Measurements from ENCODE around the gene PROZ. TPM values are rescaled to one million over a fixed set of nuclear protein-coding genes. Genes with fewer than 3 reads are reported as not detected.

PROZ gene
- total and polyA plus RNA-seq, 2 experiments from 2014 or later, result not detected

DNA sequence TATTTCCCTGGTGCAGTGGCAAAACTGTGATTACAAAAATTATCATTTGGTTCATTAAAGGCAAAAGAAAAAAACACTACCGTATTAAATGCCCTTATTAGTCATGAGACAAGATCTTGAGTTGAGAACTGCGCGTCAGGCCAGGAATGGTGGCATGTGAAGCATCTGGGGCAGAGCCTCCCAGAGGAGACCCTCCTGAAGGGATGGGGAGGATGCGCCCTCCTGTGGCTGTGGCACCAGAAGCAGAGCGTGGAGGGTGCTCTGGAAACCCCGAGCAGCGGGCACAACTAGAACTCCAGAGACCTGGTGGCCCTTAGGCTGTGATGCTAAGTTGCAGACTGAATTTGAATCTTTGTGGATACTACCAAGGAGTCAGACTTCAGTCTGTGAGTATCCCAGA lies 62.4 kb downstream of the PROZ start:
- DNase-seq, result no peak
- Histone ChIP-seq H3K36me3 (ENCODE audit: low read depth) (peaks cover 10% of the 10 kb centered on the region), H3K4me1 (ENCODE audit: insufficient read depth) (peaks cover 21% of the 10 kb centered on the region), H3K9me2 (ENCODE audit: insufficient read depth) (no peaks in the 10 kb centered on the region), H2AFZ (no peak overlapping the region), H3K9me3 (ENCODE audit: low read depth) (no peaks in the 10 kb centered on the region), H3K27me3 (replicated peaks; ENCODE audit: insufficient read depth) (no peaks in the 10 kb centered on the region), H3F3A (ENCODE audit: insufficient read depth) (peaks cover 30% of the 10 kb centered on the region), H3K9ac (no peak overlapping the region), H3K4me2 (ENCODE audit: unreplicated experiment) (no peak overlapping the region), H3K27ac (no peak overlapping the region), H3K4me3 (no peak overlapping the region), H4K20me1 (ENCODE audit: insufficient read depth) (peaks cover 17% of the 10 kb centered on the region), H3K79me2 (ENCODE audit: insufficient read depth) (peaks cover 100% of the 10 kb centered on the region)
- TF ChIP-seq EZH2phosphoT487 (IDR thresholded peaks at IDR 0.05; ENCODE audit: insufficient read depth, low read depth), result no peak
- TF ChIP-seq EZH2 (IDR thresholded peaks at IDR 0.05; ENCODE audit: insufficient read depth, poor library complexity, severe bottlenecking), result no peak
- in situ Hi-C loops (cut with MboI), result no loop called here
- 91 to 95% methylated on average over 7 of the region's 7 CpGs for WGBS, 2 experiments (ENCODE audit: low coverage in 1 of 2, low lambda C conversion rate in 2 of 2, missing lambda C conversion rate in 2 of 2)

Small RNA genes lying within 50 kb of the gene (small RNA-seq; reads per million reads assigned to genes)
- gene AL137002.1 (ENCODE audit: low read depth, low replicate concordance), result not detected

Other genes starting within 250 kb of the PROZ start
- gene MCF2L, start 189.4 kb upstream of the PROZ start, total RNA-seq (2014; rRNA removed; shearing (Covaris generic)), result not detected in 2 replicates
- not detected in 2 replicates for gene MCF2L, start 189.4 kb upstream of the PROZ start, polyA plus RNA-seq (2016; fragmentation: Nextera tagmentation; extraction: Ambion mirVana)
- gene F7, start 52.9 kb upstream of the PROZ start, total RNA-seq (2014; rRNA removed; shearing (Covaris generic)), result not detected in 2 replicates
- gene F7, start 52.9 kb upstream of the PROZ start, polyA plus RNA-seq (2016; fragmentation: Nextera tagmentation; extraction: Ambion mirVana), result not detected in 2 replicates
- gene F10, start 35.8 kb upstream of the PROZ start, total RNA-seq (2014; rRNA removed; shearing (Covaris generic)), result 7.8 and 10.2 TPM in 2 replicates
- 9.0 and 9.1 TPM in 2 replicates for gene F10, start 35.8 kb upstream of the PROZ start, polyA plus RNA-seq (2016; fragmentation: Nextera tagmentation; extraction: Ambion mirVana)
- 60.7 and 67.9 TPM in 2 replicates for gene PCID2, start 50.0 kb downstream of the PROZ start, total RNA-seq (2014; rRNA removed; shearing (Covaris generic))
- gene PCID2, start 50.0 kb downstream of the PROZ start, polyA plus RNA-seq (2016; fragmentation: Nextera tagmentation; extraction: Ambion mirVana), result 58.3 and 58.6 TPM in 2 replicates
- gene CUL4A, start 51.0 kb downstream of the PROZ start, total RNA-seq (2014; rRNA removed; shearing (Covaris generic)), result 93.0 and 197 TPM in 2 replicates
- 65.9 and 67.3 TPM in 2 replicates for gene CUL4A, start 51.0 kb downstream of the PROZ start, polyA plus RNA-seq (2016; fragmentation: Nextera tagmentation; extraction: Ambion mirVana)
- gene LAMP1, start 138.6 kb downstream of the PROZ start, total RNA-seq (2014; rRNA removed; shearing (Covaris generic)), result 295 and 305 TPM in 2 replicates
- gene LAMP1, start 138.6 kb downstream of the PROZ start, polyA plus RNA-seq (2016; fragmentation: Nextera tagmentation; extraction: Ambion mirVana), result 111 and 118 TPM in 2 replicates
- not detected in 2 replicates for gene GRTP1, start 205.5 kb downstream of the PROZ start, total RNA-seq (2014; rRNA removed; shearing (Covaris generic))
- 0.18 TPM in 1 of 2 replicates, not detected in the other for gene GRTP1, start 205.5 kb downstream of the PROZ start, polyA plus RNA-seq (2016; fragmentation: Nextera tagmentation; extraction: Ambion mirVana)